Panc1 (cell line): ENCODE measurements around the gene LARP4B.

Source experiments
- CTCF ChIP-seq: fragments of 450-650 bp; IDR thresholded peaks from 2 replicates; pipeline ENCODE4 v1.5.1; 2017; ENCODE audit warnings: mild to moderate bottlenecking
- POLR2AphosphoS5 ChIP-seq: IDR thresholded peaks from 2 replicates; pipeline ENCODE4 v1.6.1; 2012; ENCODE audit warnings: mild to moderate bottlenecking, low read depth, low read length, moderate library complexity
- REST ChIP-seq, 2 experiments: IDR thresholded peaks; 2 replicates each; pipeline ENCODE4 v1.6.1; 2011 to 2012; ENCODE audit warnings: low read depth in 2 of 2, control low read depth in 1 of 2, low read length in 1 of 2, mild to moderate bottlenecking in 1 of 2, moderate library complexity in 1 of 2; ENCODE audit not compliant: insufficient read depth in 1 of 2

GRCh38 chr10:916716-917415, 14.6 kb downstream of the LARP4B start:
- TF ChIP-seq CTCF (no peak), POLR2AphosphoS5 (no peak), REST (IDR thresholded peaks at IDR 0.05; ENCODE audit: insufficient read depth in 1 of 2, low read depth in 2 of 2, low read length in 1 of 2) (no peak)
